Airway epithelial cell (primary cell): Measurements from ENCODE around the gene ALCAM. TPM values are rescaled to one million over a fixed set of nuclear protein-coding genes. Genes with fewer than 3 reads are reported as not detected.

Experiments
- total RNA-seq: library from RNA; depleted of rRNA; stranded (reverse); fragments of >200 nt; gene quantifications from 2 replicates; pipeline ENCODE4 v1.2.3, GENCODE V29; 2015

ALCAM gene
- total RNA-seq, result 83.1 and 114 TPM in 2 replicates

GRCh38 chr3:105366326-105367062 is at the start of gene ALCAM:
TSS of gene ALCAM (plus strand) at chr3:105366909.

